Stimulated activated CD4-positive, alpha-beta T cell treated with anti-CD3 and anti-CD28 coated beads, Interleukin-4, amount 100 ng/mL, for 4 hours (primary cell): ENCODE measurements around the gene THUMPD3.

ENCODE experiments used
- DNase-seq, 2 experiments: peaks; one replicate each; pipeline ENCODE4 v3.0.0-alpha.2; 2020

Gene THUMPD3

GRCh38 chr3:9422712-9423424 is 60.0 kb downstream of the THUMPD3 start:
- no peak for DNase-seq

- no peak for DNase-seq
Measured at GRCh38 chr3:9428411-9428810, 65.6 kb downstream of the THUMPD3 start.

- no peak for DNase-seq
Measured at GRCh38 chr3:9430733-9431132, 67.9 kb downstream of the THUMPD3 start.

- no peak for DNase-seq
Measured at GRCh38 chr3:9433627-9434521, 71.0 kb downstream of the THUMPD3 start.

GRCh38 chr3:9435316-9435715 is 72.5 kb downstream of the THUMPD3 start:
- DNase-seq = no peak
